HG02970 (cell line): Measurements from ENCODE around the gene ITGA7.

Experiments
- ATAC-seq: cut with Tn5 transposase; IDR thresholded peaks from one replicate; pipeline ENCODE4 v1.9.1; 2021; ENCODE audit warnings: mild to moderate bottlenecking, moderate library complexity, moderate number of reproducible peaks; ENCODE audit not compliant: unreplicated experiment, low FRiP score

ITGA7 gene

GRCh38 chr12:55734595-55734994 lies 26.9 kb upstream of the ITGA7 start:
- no peak for ATAC-seq

DNA sequence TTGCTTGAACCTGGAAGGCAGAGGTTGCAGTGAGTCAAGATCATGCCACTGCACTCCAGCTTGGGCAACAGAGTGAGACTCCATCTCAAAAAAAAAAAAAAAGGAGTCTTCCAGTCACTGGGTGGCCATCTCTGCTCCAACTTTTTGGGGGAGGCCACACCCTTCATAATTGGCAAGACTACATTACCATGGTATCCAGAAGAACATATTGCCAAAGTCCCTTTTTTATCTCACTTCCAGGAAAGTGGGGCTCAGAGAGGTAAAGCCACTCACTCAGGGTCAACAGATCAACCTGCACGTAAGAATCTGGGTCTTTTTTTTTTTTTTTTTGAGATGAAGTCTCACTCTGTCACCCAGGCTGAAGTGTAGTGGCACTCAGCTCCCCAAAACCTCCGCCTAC lies 26.2 kb upstream of the ITGA7 start:
- no peak for ATAC-seq

GRCh38 chr12:55733021-55733555 lies 25.4 kb upstream of the ITGA7 start:
- no peak for ATAC-seq

- no peak for ATAC-seq
Observed at GRCh38 chr12:55732288-55732687, 24.6 kb upstream of the ITGA7 start.

GRCh38 chr12:55729819-55730818 lies 22.4 kb upstream of the ITGA7 start:
- ATAC-seq: no peak

- ATAC-seq: peak; percentile 72
Observed at GRCh38 chr12:55728939-55729818, 21.5 kb upstream of the ITGA7 start, which contains the start of gene CD63. CD63 (minus strand) TSS chr12:55729009; CDS start chr12:55728341, 668 bp downstream.

GRCh38 chr12:55728186-55728938 lies 20.7 kb upstream of the ITGA7 start:
- no peak for ATAC-seq

DNA sequence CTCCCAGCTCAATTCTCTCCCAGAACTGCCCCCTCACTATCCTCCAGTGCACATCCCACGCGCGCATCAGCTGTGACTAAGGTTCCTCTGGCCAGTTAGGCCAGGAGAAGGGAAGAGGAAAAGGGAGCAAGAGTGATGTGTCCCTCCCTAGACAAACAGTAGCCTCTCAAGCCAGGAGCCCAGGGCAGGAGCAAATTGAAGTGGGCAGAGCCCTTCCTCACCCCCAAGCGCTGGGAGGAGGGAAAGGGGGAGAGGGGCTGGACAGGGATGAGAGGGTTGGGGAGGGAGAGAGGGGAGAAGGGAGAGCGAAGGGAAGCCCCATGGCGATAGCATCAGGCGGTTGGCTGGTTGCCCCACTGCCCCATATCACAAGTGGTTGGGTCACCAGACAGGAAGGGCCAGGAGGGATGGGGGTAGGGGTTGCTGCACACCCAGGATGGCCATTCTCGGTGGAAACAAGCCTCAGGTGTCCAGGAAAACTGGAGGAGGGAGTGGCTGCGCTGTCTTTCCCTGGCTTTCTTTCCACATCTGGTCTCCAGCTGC lies 20.0 kb upstream of the ITGA7 start:
- no peak for ATAC-seq

DNA sequence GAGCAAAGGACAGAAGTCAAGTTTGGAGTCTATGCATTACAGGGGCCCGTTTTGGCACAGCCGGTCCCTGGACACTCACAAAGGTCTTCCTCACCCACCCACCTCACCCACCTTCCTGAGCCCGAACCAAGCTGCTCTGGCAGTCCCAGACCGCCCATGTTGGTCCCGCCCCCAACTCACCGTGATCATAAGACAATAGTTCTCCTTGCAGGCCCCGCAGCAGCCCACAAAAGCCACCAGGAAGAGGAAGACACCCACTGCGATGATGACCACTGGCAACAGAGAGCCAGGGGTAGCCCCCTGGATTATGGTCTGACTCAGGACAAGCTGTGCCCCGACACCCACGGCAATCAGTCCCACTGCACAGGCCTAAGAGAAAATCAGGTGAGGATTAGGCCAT lies 19.3 kb upstream of the ITGA7 start:
- no peak for ATAC-seq

DNA sequence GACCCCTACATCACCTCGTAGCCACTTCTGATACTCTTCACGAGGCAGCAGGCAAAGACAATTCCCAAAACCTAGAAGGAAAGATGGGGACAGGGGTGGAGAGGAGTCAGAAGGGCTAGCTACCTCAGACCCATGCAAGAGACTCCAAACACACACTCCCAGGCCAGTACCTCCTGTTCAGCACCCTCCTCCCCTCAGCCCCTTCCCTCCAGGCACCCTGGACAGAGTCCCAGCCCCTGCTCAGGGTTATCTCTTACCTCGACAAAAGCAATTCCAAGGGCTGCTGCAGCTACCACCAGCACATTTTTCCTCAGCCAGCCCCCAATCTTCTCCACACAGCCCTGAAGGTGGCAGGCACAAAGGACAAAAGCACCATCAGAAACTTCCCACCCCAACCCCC lies 17.9 kb upstream of the ITGA7 start:
- ATAC-seq: no peak

DNA sequence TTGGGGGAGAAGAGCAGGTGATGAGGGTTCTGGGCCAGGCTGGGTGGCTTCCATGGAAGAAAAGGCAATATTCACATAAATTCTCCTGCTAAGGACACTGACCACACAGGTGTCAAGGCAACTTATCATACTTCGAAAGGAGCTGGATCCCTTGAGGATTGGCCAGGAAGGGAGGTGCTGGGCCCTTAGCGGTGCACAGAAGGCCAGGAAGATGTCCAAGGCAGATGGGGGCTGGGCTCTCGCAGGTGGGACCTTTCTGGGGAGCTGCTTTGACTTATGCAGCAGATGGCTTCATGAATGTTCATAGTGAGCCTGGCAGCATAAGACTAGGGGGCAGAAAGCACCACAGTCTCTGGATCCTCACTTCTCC lies 17.2 kb upstream of the ITGA7 start:
- no peak for ATAC-seq

GRCh38 chr12:55724226-55724939 lies 16.7 kb upstream of the ITGA7 start:
- ATAC-seq: no peak

DNA sequence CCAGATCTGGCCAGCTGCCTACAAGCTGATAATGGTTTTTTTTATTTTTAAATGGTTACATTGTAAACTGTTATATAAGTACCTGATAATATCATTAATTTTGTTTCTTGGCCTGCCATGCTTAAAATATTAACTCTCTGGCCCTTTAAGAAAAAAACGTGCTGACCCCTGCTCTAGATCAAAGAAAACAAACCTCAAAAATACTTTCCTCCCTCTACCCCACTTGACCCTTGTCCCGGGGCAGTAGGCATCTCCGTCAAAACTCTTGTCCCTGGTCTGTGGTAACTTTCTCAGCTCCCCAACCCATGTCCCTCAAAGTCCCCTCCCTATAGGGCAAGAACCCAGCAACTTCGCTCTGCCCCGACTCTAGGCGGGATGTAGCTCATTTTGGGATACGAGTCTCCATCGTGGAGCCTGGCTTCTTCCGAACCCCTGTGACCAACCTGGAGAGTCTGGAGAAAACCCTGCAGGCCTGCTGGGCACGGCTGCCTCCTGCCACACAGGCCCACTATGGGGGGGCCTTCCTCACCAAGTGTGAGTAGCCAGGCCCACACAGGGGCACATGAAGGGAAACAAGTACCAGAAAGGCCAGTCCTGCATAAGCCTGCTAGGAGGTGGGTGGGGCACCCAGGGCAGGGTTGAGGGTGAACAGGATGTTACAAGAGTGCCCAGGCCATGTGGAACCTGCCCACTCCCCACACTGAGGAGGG lies 16.0 kb upstream of the ITGA7 start:
- no peak for ATAC-seq

DNA sequence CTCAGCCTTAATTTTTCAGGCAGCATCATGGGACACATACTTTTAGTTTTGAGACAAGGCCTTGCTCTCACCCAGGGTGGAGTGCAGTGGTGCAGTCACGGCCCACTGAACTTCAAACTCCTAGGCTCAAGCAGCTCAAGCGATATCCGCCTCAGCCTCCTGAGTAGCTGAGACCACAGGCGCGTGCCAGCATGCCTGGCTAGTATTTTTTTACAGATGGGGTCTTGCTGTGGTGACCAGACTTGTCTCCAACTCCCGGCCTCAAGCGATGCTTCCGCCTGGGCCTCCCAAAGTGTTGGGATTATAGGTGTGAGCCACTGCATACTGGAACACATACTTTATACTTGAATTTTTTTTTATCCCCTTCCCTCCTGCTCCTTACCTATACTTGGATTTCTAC lies 15.2 kb upstream of the ITGA7 start:
- ATAC-seq: no peak

DNA sequence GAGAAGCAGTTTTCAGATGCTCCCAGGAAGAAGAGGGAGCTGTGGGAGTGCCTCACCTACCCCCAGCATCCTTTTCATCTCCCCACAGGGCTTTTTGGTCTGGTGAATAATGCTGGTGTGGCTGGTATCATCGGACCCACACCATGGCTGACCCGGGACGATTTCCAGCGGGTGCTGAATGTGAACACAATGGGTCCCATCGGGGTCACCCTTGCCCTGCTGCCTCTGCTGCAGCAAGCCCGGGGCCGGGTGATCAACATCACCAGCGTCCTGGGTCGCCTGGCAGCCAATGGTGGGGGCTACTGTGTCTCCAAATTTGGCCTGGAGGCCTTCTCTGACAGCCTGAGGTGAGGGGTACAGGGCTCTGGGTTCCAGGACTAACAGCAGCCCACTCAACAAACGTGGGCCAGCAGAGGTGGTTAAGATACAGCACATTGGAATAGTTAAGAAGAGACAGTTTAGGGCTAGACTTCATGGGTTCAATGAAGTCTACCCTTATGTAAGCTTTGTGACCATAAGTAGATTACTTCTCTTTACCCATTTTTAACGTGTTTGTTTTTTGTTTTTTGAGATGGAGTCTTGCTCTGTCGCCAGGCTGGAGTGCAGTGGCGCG lies 14.0 kb upstream of the ITGA7 start:
- no peak for ATAC-seq

- no peak for ATAC-seq
Observed at GRCh38 chr12:55720894-55721444, 13.3 kb upstream of the ITGA7 start.

GRCh38 chr12:55720071-55720564 lies 12.4 kb upstream of the ITGA7 start, which contains the start of gene RDH5:
RDH5 (plus strand) TSS chr12:55720393; CDS start chr12:55721185, 792 bp downstream.
- no peak for ATAC-seq

- no peak for ATAC-seq
Observed at GRCh38 chr12:55719371-55719770, 11.7 kb upstream of the ITGA7 start.
